GM18502 (cell line): ENCODE measurements around the gene TMEM270.
A peak's percentile ranks its signal among the peaks of the same experiment; 100 is the strongest.
"Not testable (repeated sequence)": the region's sequence is repeated elsewhere in the genome, so short reads cannot be mapped to it uniquely, and the experiment has no call there.

Experiments used
- ATAC-seq: cut with Tn5 transposase; IDR thresholded peaks from one replicate; pipeline ENCODE4 v1.9.1; 2021; ENCODE audit warnings: mild to moderate bottlenecking; ENCODE audit not compliant: unreplicated experiment, poor library complexity

TMEM270 gene

GRCh38 chr7:73860859-73861258 is at the start of gene TMEM270:
Gene TMEM270, plus strand, starts transcription at chr7:73861159. Its CDS starts 36 bp downstream, at chr7:73861195.
- no peak for ATAC-seq

GRCh38 chr7:73811760-73812168 is 49.2 kb upstream of the TMEM270 start:
- peak; percentile 55 for ATAC-seq

GRCh38 chr7:73812996-73813395 is 48.0 kb upstream of the TMEM270 start:
- no peak for ATAC-seq

GRCh38 chr7:73815436-73815835 is 45.5 kb upstream of the TMEM270 start:
- ATAC-seq = no peak

GRCh38 chr7:73817121-73817520 is 43.8 kb upstream of the TMEM270 start:
- no peak for ATAC-seq

GRCh38 chr7:73820013-73820412 is 40.9 kb upstream of the TMEM270 start:
- no peak for ATAC-seq

- not testable (repeated sequence) for ATAC-seq
Observed at GRCh38 chr7:73821597-73822285, 39.2 kb upstream of the TMEM270 start.

GRCh38 chr7:73822319-73823173 is 38.4 kb upstream of the TMEM270 start:
- ATAC-seq = no peak

GRCh38 chr7:73823257-73823656 is 37.7 kb upstream of the TMEM270 start:
- ATAC-seq = no peak

GRCh38 chr7:73823873-73824592 is 36.9 kb upstream of the TMEM270 start:
- no peak for ATAC-seq

- ATAC-seq = no peak
Observed at GRCh38 chr7:73824986-73825385, 36.0 kb upstream of the TMEM270 start.

GRCh38 chr7:73827567-73828106 is 33.3 kb upstream of the TMEM270 start:
- ATAC-seq = no peak

- ATAC-seq = no peak
Observed at GRCh38 chr7:73828107-73828803, 32.7 kb upstream of the TMEM270 start.

GRCh38 chr7:73828972-73829371 is 32.0 kb upstream of the TMEM270 start:
- ATAC-seq = no peak

- no peak for ATAC-seq
Observed at GRCh38 chr7:73829505-73829904, 31.5 kb upstream of the TMEM270 start.

- ATAC-seq = no peak
Observed at GRCh38 chr7:73829921-73830680, 30.9 kb upstream of the TMEM270 start.

- no peak for ATAC-seq
Observed at GRCh38 chr7:73830681-73831583, 30.0 kb upstream of the TMEM270 start, which contains the start of gene CLDN4. Gene CLDN4, plus strand, starts transcription at chr7:73830996. Its CDS starts 206 bp downstream, at chr7:73831202.

- no peak for ATAC-seq
Observed at GRCh38 chr7:73831584-73831833, 29.4 kb upstream of the TMEM270 start.
